Gastrocnemius medialis (tissue), 4 donors: ENCODE results near the gene TFEB. TPM values are rescaled to one million over a fixed set of nuclear protein-coding genes. Genes with fewer than 3 reads are reported as not detected.

Source experiments
- ATAC-seq, 2 donors: fragments of 150-250 bp; one replicate each; pipeline ENCODE4 v1.9.1; 2016
- DNase-seq, 2 donors: peaks; one replicate each; pipeline ENCODE4 v3.0.0-alpha.2; 2019
- H3K27ac ChIP-seq, 4 donors: fragments of 200-600 bp; sonication (generic); 1 replicate in 1 of 4; 2 replicates in 3 of 4; pipeline ENCODE4 v1.5.1; 2016 to 2018; ENCODE audit warnings: mild to moderate bottlenecking in 2 of 4, moderate library complexity in 1 of 4
- H3K27me3 ChIP-seq, 3 donors: fragments of 200-600 bp; sonication (generic) in 2 of 3; 1 replicate in 1 of 3; 2 replicates in 2 of 3; pipeline versions ENCODE4 v1.5.1 to v1.6.0; 2016 to 2019; ENCODE audit warnings: mild to moderate bottlenecking in 1 of 3, moderate library complexity in 1 of 3
- H3K36me3 ChIP-seq, 2 donors: fragments of 200-600 bp; sonication (generic) in 1 of 2; one replicate each; pipeline ENCODE4 v1.5.1; 2017 to 2018
- H3K4me1 ChIP-seq, 2 donors: fragments of 200-600 bp; sonication (generic) in 1 of 2; one replicate each; pipeline ENCODE4 v1.5.1; 2016 to 2017; ENCODE audit warnings: mild to moderate bottlenecking in 2 of 2
- H3K4me3 ChIP-seq, 4 donors: fragments of 200-600 bp; sonication (generic) in 3 of 4; 1 replicate in 1 of 4; 2 replicates in 3 of 4; pipeline ENCODE4 v1.5.1; 2016 to 2019; ENCODE audit warnings: mild to moderate bottlenecking in 2 of 4
- H3K9me3 ChIP-seq, 3 donors: fragments of 200-600 bp; sonication (generic) in 2 of 3; 1 replicate in 1 of 3; 2 replicates in 2 of 3; pipeline ENCODE4 v1.5.1; 2016 to 2019
- CTCF ChIP-seq, 5 experiments: fragments of 450-650 bp in 3 of 5; fragments of 200-600 bp in 2 of 5; sonication (generic) in 2 of 5; IDR thresholded peaks in 4 of 5; conservative IDR thresholded peaks in 1 of 5; 1 replicate in 4 of 5; 2 replicates in 1 of 5; pipeline ENCODE4 v1.5.1; 2016 to 2019; ENCODE audit warnings: antibody characterized with exemption in 5 of 5, mild to moderate bottlenecking in 3 of 5, moderate library complexity in 3 of 5
- POLR2A ChIP-seq, 2 donors: fragments of 450-650 bp; IDR thresholded peaks; one replicate each; pipeline ENCODE4 v1.6.1; 2017; ENCODE audit warnings: antibody characterized with exemption in 2 of 2, mild to moderate bottlenecking in 2 of 2, moderate library complexity in 2 of 2
- in situ Hi-C, 4 donors: fragments of 200-750 bp; cut with MboI; loops; one replicate each; pipeline versions ENCODE4 v1.15.0 to v1.8.0; 2017; ENCODE audit warnings: low sequenced_read_pairs in 4 of 4
- intact Hi-C: fragments of 100-400 bp; cut with DNase I; formaldehyde crosslinking; loops from one replicate; pipeline ENCODE4 v1.15.1; 2023; ENCODE audit warnings: low total_unique reads
- total RNA-seq, 4 donors: library from RNA; depleted of rRNA; stranded (reverse); fragments of >200 nt; gene quantifications; one replicate each; pipeline versions ENCODE4 v1.1.0 to v1.2.3, GENCODE V29; 2016

Gene TFEB
- total RNA-seq, 4 donors from 2014 or later = 82.8 to 121 (median 93.3) TPM

GRCh38 chr6:41670703-41671360, 64.6 kb downstream of the TFEB start:
- Histone ChIP-seq H3K27ac (no peak overlapping the region), H3K4me3 (no peak overlapping the region), H3K9me3 (no peaks in the 10 kb centered on the region), H3K27me3 (no peaks in the 10 kb centered on the region), H3K36me3 (no peaks in the 10 kb centered on the region), H3K4me1 (no peaks in the 10 kb centered on the region)
- ATAC-seq (no peak), DNase-seq (no peak)
- no peak for TF ChIP-seq POLR2A (IDR thresholded peaks at IDR 0.05)
- TF ChIP-seq CTCF (IDR thresholded peaks at IDR 0.05 in 4 of 5, conservative IDR thresholded peaks at IDR 0.05 in 1 of 5) = no peak
- intact Hi-C loops (no loop called here), in situ Hi-C loops (loop anchor here in 1 of 4 donors (10.0 kb wide), 1 partner anchor 66 kb away; no protein-coding TSS in a partner anchor)

- H3K27me3 ChIP-seq = no peaks in the 10 kb centered on the region
- no peaks in the 10 kb centered on the region for H3K4me1 ChIP-seq
- H3K9me3 ChIP-seq = no peaks in the 10 kb centered on the region
- no peak for ATAC-seq
- no peak overlapping the region for H3K4me3 ChIP-seq
- intact Hi-C loops = no loop called here
- in situ Hi-C loops = no loop called here
- no peaks in the 10 kb centered on the region for H3K36me3 ChIP-seq
- H3K27ac ChIP-seq = no peak overlapping the region
- DNase-seq = no peak
- TF ChIP-seq CTCF (IDR thresholded peaks at IDR 0.05 in 4 of 5, conservative IDR thresholded peaks at IDR 0.05 in 1 of 5) (no peak), POLR2A (IDR thresholded peaks at IDR 0.05) (no peak)
These were observed 66.4 kb downstream of the TFEB start for GRCh38 chr6:41668968-41669367.

- H3K27me3 ChIP-seq = no peaks in the 10 kb centered on the region
- no peaks in the 10 kb centered on the region for H3K9me3 ChIP-seq
- in situ Hi-C loops = no loop called here
- no peak overlapping the region for H3K27ac ChIP-seq
- H3K4me1 ChIP-seq = no peaks in the 10 kb centered on the region
- ATAC-seq = no peak
- no peak overlapping the region for H3K4me3 ChIP-seq
- no peaks in the 10 kb centered on the region for H3K36me3 ChIP-seq
- intact Hi-C loops = no loop called here
- TF ChIP-seq POLR2A (IDR thresholded peaks at IDR 0.05) = no peak
- DNase-seq = no peak
These were observed 68.2 kb downstream of the TFEB start for GRCh38 chr6:41667195-41667594.

GRCh38 chr6:41664271-41664670, 71.1 kb downstream of the TFEB start:
- ATAC-seq (no peak), DNase-seq (no peak)
- no peak for TF ChIP-seq CTCF (IDR thresholded peaks at IDR 0.05 in 4 of 5, conservative IDR thresholded peaks at IDR 0.05 in 1 of 5)
- TF ChIP-seq POLR2A (IDR thresholded peaks at IDR 0.05) = no peak
- intact Hi-C loops (no loop called here), in situ Hi-C loops (no loop called here)
- H3K4me1 ChIP-seq = no peaks in the 10 kb centered on the region
- no peak overlapping the region for H3K27ac ChIP-seq
- no peaks in the 10 kb centered on the region for H3K36me3 ChIP-seq
- H3K4me3 ChIP-seq = no peak overlapping the region
- H3K27me3 ChIP-seq = no peaks in the 10 kb centered on the region
- H3K9me3 ChIP-seq = no peaks in the 10 kb centered on the region

- Histone ChIP-seq H3K4me3 (no peak overlapping the region), H3K27me3 (no peaks in the 10 kb centered on the region), H3K36me3 (no peaks in the 10 kb centered on the region), H3K9me3 (no peaks in the 10 kb centered on the region), H3K4me1 (no peaks in the 10 kb centered on the region), H3K27ac (no peak overlapping the region)
- ATAC-seq (no peak), DNase-seq (no peak)
- intact Hi-C loops = no loop called here
- in situ Hi-C loops = no loop called here
- TF ChIP-seq POLR2A (IDR thresholded peaks at IDR 0.05) (no peak), CTCF (IDR thresholded peaks at IDR 0.05 in 4 of 5, conservative IDR thresholded peaks at IDR 0.05 in 1 of 5) (no peak)
These were observed 71.8 kb downstream of the TFEB start for GRCh38 chr6:41663568-41663967.
